ENCODE results near the gene POU4F1.

DNA sequence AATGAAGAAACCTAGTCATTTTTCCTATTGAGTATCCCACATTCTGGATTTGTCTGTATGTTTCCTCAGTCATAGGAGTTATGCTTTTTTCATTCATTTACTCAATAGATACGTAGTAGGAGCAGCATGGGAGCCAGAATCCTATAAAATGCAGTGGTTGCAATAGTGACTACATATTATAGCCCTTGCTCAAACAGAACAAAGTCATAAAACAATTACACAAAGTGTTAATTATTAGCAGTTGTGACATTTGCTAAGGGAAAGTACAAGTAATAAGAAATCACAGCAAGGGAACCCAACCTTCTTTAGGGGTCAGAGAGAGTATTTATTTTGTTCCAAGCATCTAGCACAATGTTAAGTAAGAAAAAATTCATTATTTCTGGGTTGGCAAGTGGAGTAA is 27.7 kb upstream of the POU4F1 start:
- TF ChIP-seq, protein P1, sequence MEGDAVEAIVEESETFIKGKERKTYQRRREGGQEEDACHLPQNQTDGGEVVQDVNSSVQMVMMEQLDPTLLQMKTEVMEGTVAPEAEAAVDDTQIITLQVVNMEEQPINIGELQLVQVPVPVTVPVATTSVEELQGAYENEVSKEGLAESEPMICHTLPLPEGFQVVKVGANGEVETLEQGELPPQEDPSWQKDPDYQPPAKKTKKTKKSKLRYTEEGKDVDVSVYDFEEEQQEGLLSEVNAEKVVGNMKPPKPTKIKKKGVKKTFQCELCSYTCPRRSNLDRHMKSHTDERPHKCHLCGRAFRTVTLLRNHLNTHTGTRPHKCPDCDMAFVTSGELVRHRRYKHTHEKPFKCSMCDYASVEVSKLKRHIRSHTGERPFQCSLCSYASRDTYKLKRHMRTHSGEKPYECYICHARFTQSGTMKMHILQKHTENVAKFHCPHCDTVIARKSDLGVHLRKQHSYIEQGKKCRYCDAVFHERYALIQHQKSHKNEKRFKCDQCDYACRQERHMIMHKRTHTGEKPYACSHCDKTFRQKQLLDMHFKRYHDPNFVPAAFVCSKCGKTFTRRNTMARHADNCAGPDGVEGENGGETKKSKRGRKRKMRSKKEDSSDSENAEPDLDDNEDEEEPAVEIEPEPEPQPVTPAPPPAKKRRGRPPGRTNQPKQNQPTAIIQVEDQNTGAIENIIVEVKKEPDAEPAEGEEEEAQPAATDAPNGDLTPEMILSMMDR (IDR thresholded peaks at IDR 0.05 in 4 of 5, conservative IDR thresholded peaks at IDR 0.05 in 1 of 5) = no peak
- no peak for TF ChIP-seq POLR2A (IDR thresholded peaks at IDR 0.05)

All from gastrocnemius medialis (tissue), 4 donors.